GM23248 (cell line): ENCODE measurements around the gene RPL29. TPM values are rescaled to one million over a fixed set of nuclear protein-coding genes. Genes with fewer than 3 reads are reported as not detected.
"Not testable (repeated sequence)": the region's sequence is repeated elsewhere in the genome, so short reads cannot be mapped to it uniquely, and the experiment has no call there.

Experiments
- DNase-seq: peaks from one replicate; pipeline ENCODE4 v3.0.0-alpha.2; 2015
- H2AFZ ChIP-seq: fragments of 200-600 bp; sonication (generic); 2 replicates; pipeline ENCODE4 v1.6.1; 2016; ENCODE audit warnings: antibody characterized with exemption
- H3F3A ChIP-seq: fragments of 200-600 bp; sonication (generic); 2 replicates; pipeline ENCODE4 v1.6.1; 2016; ENCODE audit warnings: mild to moderate bottlenecking, antibody characterized with exemption, mixed run types; ENCODE audit not compliant: insufficient read depth
- H3K27ac ChIP-seq: fragments of 200-600 bp; sonication (generic); 2 replicates; pipeline ENCODE4 v1.5.1; 2016; ENCODE audit warnings: mild to moderate bottlenecking
- H3K27me3 ChIP-seq: fragments of 200-600 bp; sonication (generic); replicated peaks from 2 replicates; pipeline ENCODE4 v1.6.1; 2016; ENCODE audit warnings: mild to moderate bottlenecking; ENCODE audit not compliant: insufficient read depth
- H3K36me3 ChIP-seq: fragments of 200-600 bp; sonication (generic); 2 replicates; pipeline ENCODE4 v1.6.1; 2016; ENCODE audit warnings: low read depth, mild to moderate bottlenecking
- H3K4me1 ChIP-seq: fragments of 200-600 bp; sonication (generic); 2 replicates; pipeline ENCODE4 v1.6.1; 2016; ENCODE audit warnings: mild to moderate bottlenecking; ENCODE audit not compliant: insufficient read depth
- H3K4me2 ChIP-seq: fragments of 200-600 bp; sonication (generic); one replicate; pipeline ENCODE4 v1.6.1; 2016; ENCODE audit warnings: mild to moderate bottlenecking; ENCODE audit not compliant: unreplicated experiment
- H3K4me3 ChIP-seq: fragments of 200-600 bp; sonication (generic); 2 replicates; pipeline ENCODE4 v1.5.1; 2016; ENCODE audit warnings: mild to moderate bottlenecking
- H3K79me2 ChIP-seq: fragments of 200-600 bp; sonication (generic); 2 replicates; pipeline ENCODE4 v1.6.1; 2016; ENCODE audit warnings: mild to moderate bottlenecking; ENCODE audit not compliant: insufficient read depth
- H3K9ac ChIP-seq: fragments of 200-600 bp; sonication (generic); 2 replicates; pipeline ENCODE4 v1.6.1; 2016; ENCODE audit warnings: mild to moderate bottlenecking
- H3K9me2 ChIP-seq: fragments of 200-600 bp; sonication (generic); 2 replicates; pipeline ENCODE4 v1.6.1; 2016; ENCODE audit warnings: mixed run types, mild to moderate bottlenecking, moderate library complexity; ENCODE audit not compliant: insufficient read depth
- H3K9me3 ChIP-seq: fragments of 200-600 bp; sonication (generic); one replicate; pipeline ENCODE4 v1.6.1; 2017; ENCODE audit warnings: low read depth
- H4K20me1 ChIP-seq: fragments of 200-600 bp; sonication (generic); 2 replicates; pipeline ENCODE4 v1.6.0; 2016; ENCODE audit not compliant: insufficient read depth
- EZH2 ChIP-seq: fragments of 200-600 bp; sonication (generic); IDR thresholded peaks from 2 replicates; pipeline ENCODE4 v1.6.1; 2018; ENCODE audit warnings: antibody characterized with exemption, mild to moderate bottlenecking; ENCODE audit not compliant: insufficient read depth, poor library complexity, severe bottlenecking
- EZH2phosphoT487 ChIP-seq: fragments of 200-600 bp; sonication (generic); IDR thresholded peaks from 2 replicates; pipeline ENCODE4 v1.6.1; 2018; ENCODE audit warnings: antibody characterized with exemption, moderate library complexity, mild to moderate bottlenecking, low read depth; ENCODE audit not compliant: insufficient read depth
- WGBS, 2 experiments: methylation state at CpG; one replicate each; pipeline ENCODE4 v1.1.6; 2015 to 2017; ENCODE audit warnings: low lambda C conversion rate in 2 of 2, low coverage in 1 of 2; ENCODE audit errors: missing lambda C conversion rate in 2 of 2; 5-methylcytosine and 5-hydroxymethylcytosine counted together
- in situ Hi-C: fragments of 300-500 bp; cut with MboI; formaldehyde crosslinking; loops from 2 replicates; pipeline ENCODE4 v1.15.0; 2020
- polyA plus RNA-seq: library from polyadenylated mRNA; unstranded; fragments of >200 nt; fragmentation: Nextera tagmentation; extraction: Ambion mirVana; gene quantifications from 2 replicates; pipeline ENCODE4 v1.2.1, GENCODE V29; 2016
- total RNA-seq: library from RNA; depleted of rRNA; stranded (reverse); fragments of >200 nt; shearing (Covaris generic); gene quantifications from 2 replicates; pipeline ENCODE4 v1.2.3, GENCODE V29; 2014

Gene RPL29
- total and polyA plus RNA-seq, 2 experiments from 2014 or later: 690 to 1,164 TPM

- H3K4me2 ChIP-seq: no peak overlapping the region
- no peak overlapping the region for H3K9ac ChIP-seq
- in situ Hi-C loops: no loop called here
- DNase-seq: no peak
- H4K20me1 ChIP-seq: peaks cover 3% of the 10 kb centered on the region; the same call in 1 of the 2 replicates
- WGBS, 2 experiments: 46% methylated on average over 7 of the region's 7 CpGs
- no peaks in the 10 kb centered on the region for H3K9me2 ChIP-seq
- H3K4me1 ChIP-seq: peaks cover 8% of the 10 kb centered on the region
- H3K79me2 ChIP-seq: peaks cover 27% of the 10 kb centered on the region
- TF ChIP-seq EZH2 (no peak), EZH2phosphoT487 (no peak)
- H3K4me3 ChIP-seq: no peak overlapping the region
- no peak overlapping the region for H3K27ac ChIP-seq
- no peak overlapping the region for H2AFZ ChIP-seq
- H3K27me3 ChIP-seq: no peaks in the 10 kb centered on the region
- peaks cover 12% of the 10 kb centered on the region; the same call in 1 of the 2 replicates for H3F3A ChIP-seq
- no peaks in the 10 kb centered on the region for H3K9me3 ChIP-seq
- peaks cover 13% of the 10 kb centered on the region; the same call in 1 of the 2 replicates for H3K36me3 ChIP-seq
Observed at GRCh38 chr3:51997935-51998596, 2.4 kb upstream of the RPL29 start.

GRCh38 chr3:51997172-51997571, 1.5 kb upstream of the RPL29 start:
- H3K27me3 ChIP-seq: no peaks in the 10 kb centered on the region
- no peaks in the 10 kb centered on the region for H3K9me3 ChIP-seq
- DNase-seq: no peak
- H3K4me3 ChIP-seq: no peak overlapping the region
- no peak overlapping the region for H3K9ac ChIP-seq
- no peak overlapping the region for H3K27ac ChIP-seq
- peaks cover 8% of the 10 kb centered on the region for H3K4me1 ChIP-seq
- peaks cover 20% of the 10 kb centered on the region; the same call in 1 of the 2 replicates for H3K36me3 ChIP-seq
- peaks cover 36% of the 10 kb centered on the region for H3K79me2 ChIP-seq
- no peaks in the 10 kb centered on the region for H3K9me2 ChIP-seq
- H2AFZ ChIP-seq: no peak overlapping the region
- 47 to 50% methylated on average over 2 of the region's 2 CpGs for WGBS, 2 experiments
- H4K20me1 ChIP-seq: peaks cover 3% of the 10 kb centered on the region; the same call in 1 of the 2 replicates
- H3F3A ChIP-seq: peaks cover 21% of the 10 kb centered on the region
- in situ Hi-C loops: no loop called here
- TF ChIP-seq EZH2: no peak
- no peak for TF ChIP-seq EZH2phosphoT487
- H3K4me2 ChIP-seq: no peak overlapping the region

- peaks cover 3% of the 10 kb centered on the region; the same call in 1 of the 2 replicates for H4K20me1 ChIP-seq
- no peak for DNase-seq
- in situ Hi-C loops: no loop called here
- no peak for TF ChIP-seq EZH2phosphoT487
- H3K9me3 ChIP-seq: no peaks in the 10 kb centered on the region
- peak overlapping the region; percentile 100 for H3K4me3 ChIP-seq
- H3K9me2 ChIP-seq: no peaks in the 10 kb centered on the region
- H3K27me3 ChIP-seq: no peaks in the 10 kb centered on the region
- H2AFZ ChIP-seq: no peak overlapping the region
- 75 to 76% methylated on average over 2 of the region's 2 CpGs for WGBS, 2 experiments
- H3K79me2 ChIP-seq: peaks cover 42% of the 10 kb centered on the region
- peaks cover 23% of the 10 kb centered on the region; the same call in 1 of the 2 replicates for H3K36me3 ChIP-seq
- peak overlapping the region; percentile 88 for H3K27ac ChIP-seq
- peak overlapping the region; percentile 98 for H3K4me2 ChIP-seq
- H3K9ac ChIP-seq: peak overlapping the region; percentile 99
- peaks cover 32% of the 10 kb centered on the region for H3F3A ChIP-seq
- peaks cover 8% of the 10 kb centered on the region for H3K4me1 ChIP-seq
Observed at GRCh38 chr3:51994530-51994929, 1.2 kb downstream of the RPL29 start.

- WGBS, 2 experiments: 66 to 79% methylated on average over 5 to 13 of the region's 13 CpGs
- H3K79me2 ChIP-seq: peaks cover 42% of the 10 kb centered on the region
- in situ Hi-C loops, DNase-seq, H3K27ac ChIP-seq, H3K9me2 ChIP-seq, H3K27me3 ChIP-seq, H2AFZ ChIP-seq, H3K9me3 ChIP-seq, H3K4me3 ChIP-seq, H4K20me1 ChIP-seq, H3K4me1 ChIP-seq: not testable (repeated sequence)
- peaks cover 23% of the 10 kb centered on the region; the same call in 1 of the 2 replicates for H3K36me3 ChIP-seq
- H3F3A ChIP-seq: peaks cover 32% of the 10 kb centered on the region
- H3K9ac ChIP-seq: peak overlapping the region; percentile 55
- peak overlapping the region; percentile 24 for H3K4me2 ChIP-seq
Observed at GRCh38 chr3:51993657-51994056, 2.0 kb downstream of the RPL29 start.
